ENCODE results near the gene KLHL22. TPM values are rescaled to one million over a fixed set of nuclear protein-coding genes. Genes with fewer than 3 reads are reported as not detected.
A peak's percentile ranks its signal among the peaks of the same experiment; 100 is the strongest.

The KLHL22 gene
- total RNA-seq, 2 donors from 2014 or later, result 24.0 to 41.1 TPM

- peaks cover 41 to 67% of the 10 kb centered on the region in 2 donors for H3K4me1 ChIP-seq (ENCODE audit: control insufficient read depth in 1 of 2, low read depth in 2 of 2)
- TF ChIP-seq CTCF (IDR thresholded peaks at IDR 0.05), result no peak
These were observed 31.2 kb upstream of the KLHL22 start for GRCh38 chr22:20526628-20527355.

GRCh38 chr22:20526305-20526627, 30.7 kb upstream of the KLHL22 start:
- peaks cover 4% of the 10 kb centered on the region for H3K36me3 ChIP-seq
- H3K4me1 ChIP-seq (ENCODE audit: control insufficient read depth in 1 of 2, low read depth in 2 of 2), result peaks cover 36 to 62% of the 10 kb centered on the region in 2 donors
- no peak for ATAC-seq (ENCODE audit: insufficient number of reproducible peaks, low FRiP score, low read depth)
- no peaks in the 10 kb centered on the region for H3K9me3 ChIP-seq
- H3K27me3 ChIP-seq (replicated peaks; ENCODE audit: insufficient read depth), result no peaks in the 10 kb centered on the region
- DNase-seq (ENCODE audit: low spot score), result no peak
- TF ChIP-seq CTCF (IDR thresholded peaks at IDR 0.05), result no peak
- no peak overlapping the region for H3K27ac ChIP-seq
- no peak overlapping the region for H3K4me3 ChIP-seq

More at GRCh38 chr22:20526628-20527355, 31.2 kb upstream of the KLHL22 start:
- no peak for DNase-seq (ENCODE audit: low spot score)
- Histone ChIP-seq H3K27me3 (replicated peaks; ENCODE audit: insufficient read depth) (no peaks in the 10 kb centered on the region), H3K36me3 (peaks cover 4% of the 10 kb centered on the region), H3K27ac (peak overlapping the region in 1 of 2 donors; percentile 9), H3K4me3 (no peak overlapping the region), H3K9me3 (no peaks in the 10 kb centered on the region)
- no peak for ATAC-seq (ENCODE audit: insufficient number of reproducible peaks, low FRiP score, low read depth)

- ATAC-seq (ENCODE audit: insufficient number of reproducible peaks, low FRiP score, low read depth) (no peak), DNase-seq (ENCODE audit: low spot score) (no peak)
- Histone ChIP-seq H3K4me1 (ENCODE audit: control insufficient read depth in 1 of 2, low read depth in 2 of 2) (peaks cover 24 to 54% of the 10 kb centered on the region in 2 donors), H3K9me3 (no peaks in the 10 kb centered on the region), H3K27ac (no peak overlapping the region), H3K27me3 (replicated peaks; ENCODE audit: insufficient read depth) (no peaks in the 10 kb centered on the region), H3K36me3 (peaks cover 4% of the 10 kb centered on the region), H3K4me3 (no peak overlapping the region)
- TF ChIP-seq CTCF (IDR thresholded peaks at IDR 0.05), result no peak
These were observed 29.5 kb upstream of the KLHL22 start for GRCh38 chr22:20525048-20525447.

- peaks cover 4% of the 10 kb centered on the region for H3K36me3 ChIP-seq
- H3K27me3 ChIP-seq (replicated peaks; ENCODE audit: insufficient read depth), result no peaks in the 10 kb centered on the region
- H3K27ac ChIP-seq, result peak overlapping the region; percentile 10 to 18
- H3K9me3 ChIP-seq, result no peaks in the 10 kb centered on the region
- no peak for DNase-seq (ENCODE audit: low spot score)
- H3K4me3 ChIP-seq, result no peak overlapping the region
- no peak for ATAC-seq (ENCODE audit: insufficient number of reproducible peaks, low FRiP score, low read depth)
- TF ChIP-seq CTCF (IDR thresholded peaks at IDR 0.05), result no peak
- H3K4me1 ChIP-seq (ENCODE audit: control insufficient read depth in 1 of 2, low read depth in 2 of 2), result peaks cover 23 to 50% of the 10 kb centered on the region in 2 donors
These were observed 28.4 kb upstream of the KLHL22 start for GRCh38 chr22:20524004-20524481.

DNA sequence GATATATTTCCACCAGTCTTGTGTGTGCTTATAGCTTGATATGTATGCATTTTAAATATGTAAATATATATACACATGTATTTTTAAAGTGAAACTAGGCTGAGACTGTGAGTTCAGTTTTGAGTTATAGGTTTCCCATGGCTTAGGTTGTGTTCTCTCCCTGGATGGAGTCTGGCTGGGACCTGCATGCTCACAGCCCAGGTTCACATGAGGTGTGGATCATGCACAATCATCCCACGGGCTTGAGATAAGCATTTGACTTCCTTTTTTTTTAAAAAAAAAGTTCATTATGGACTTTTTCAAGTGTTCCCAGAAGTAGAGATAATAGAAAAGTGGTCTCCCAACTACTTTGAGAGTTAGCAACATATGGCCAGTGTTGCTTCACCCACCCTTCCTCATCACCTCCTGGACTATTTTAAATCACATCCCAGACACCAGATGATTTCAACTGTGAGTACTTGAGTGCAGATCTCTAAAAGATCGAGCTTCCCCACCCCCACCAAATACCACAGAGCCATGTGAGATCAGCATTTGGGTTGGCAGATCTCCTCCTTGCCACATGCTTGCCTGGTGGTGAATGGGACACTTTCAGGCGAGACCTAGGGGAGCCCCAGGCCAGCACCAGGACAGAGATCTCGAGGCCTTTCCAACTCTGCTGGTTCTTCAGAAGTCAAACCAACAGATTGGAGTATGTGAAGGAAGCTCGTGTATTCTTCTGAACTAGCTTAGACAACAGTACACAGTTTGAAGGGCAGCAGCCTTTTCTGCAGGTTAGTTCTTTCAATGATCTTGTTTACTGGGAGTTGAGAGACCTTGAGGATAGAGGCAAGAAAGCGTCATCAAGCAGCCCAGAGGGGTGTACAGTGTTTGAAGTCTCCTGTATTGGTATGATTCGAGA, 27.7 kb upstream of the KLHL22 start:
- Histone ChIP-seq H3K36me3 (peaks cover 4% of the 10 kb centered on the region), H3K27me3 (replicated peaks; ENCODE audit: insufficient read depth) (no peaks in the 10 kb centered on the region), H3K9me3 (no peaks in the 10 kb centered on the region), H3K4me3 (no peak overlapping the region), H3K4me1 (ENCODE audit: control insufficient read depth in 1 of 2, low read depth in 2 of 2) (peaks cover 23 to 50% of the 10 kb centered on the region in 2 donors), H3K27ac (peak overlapping the region; percentile 10 to 18)
- ATAC-seq (ENCODE audit: insufficient number of reproducible peaks, low FRiP score, low read depth) (no peak), DNase-seq (ENCODE audit: low spot score) (no peak)
- no peak for TF ChIP-seq CTCF (IDR thresholded peaks at IDR 0.05)

Measured in thoracic aorta (tissue), 2 donors.